ENCODE data around the gene ADRA2A. TPM values are rescaled to one million over a fixed set of nuclear protein-coding genes. Genes with fewer than 3 reads are reported as not detected.
A peak's percentile ranks its signal among the peaks of the same experiment; 100 is the strongest.

Gene ADRA2A
- total RNA-seq, 2 donors from 2014 or later, result 11.2 to 24.3 TPM

DNA sequence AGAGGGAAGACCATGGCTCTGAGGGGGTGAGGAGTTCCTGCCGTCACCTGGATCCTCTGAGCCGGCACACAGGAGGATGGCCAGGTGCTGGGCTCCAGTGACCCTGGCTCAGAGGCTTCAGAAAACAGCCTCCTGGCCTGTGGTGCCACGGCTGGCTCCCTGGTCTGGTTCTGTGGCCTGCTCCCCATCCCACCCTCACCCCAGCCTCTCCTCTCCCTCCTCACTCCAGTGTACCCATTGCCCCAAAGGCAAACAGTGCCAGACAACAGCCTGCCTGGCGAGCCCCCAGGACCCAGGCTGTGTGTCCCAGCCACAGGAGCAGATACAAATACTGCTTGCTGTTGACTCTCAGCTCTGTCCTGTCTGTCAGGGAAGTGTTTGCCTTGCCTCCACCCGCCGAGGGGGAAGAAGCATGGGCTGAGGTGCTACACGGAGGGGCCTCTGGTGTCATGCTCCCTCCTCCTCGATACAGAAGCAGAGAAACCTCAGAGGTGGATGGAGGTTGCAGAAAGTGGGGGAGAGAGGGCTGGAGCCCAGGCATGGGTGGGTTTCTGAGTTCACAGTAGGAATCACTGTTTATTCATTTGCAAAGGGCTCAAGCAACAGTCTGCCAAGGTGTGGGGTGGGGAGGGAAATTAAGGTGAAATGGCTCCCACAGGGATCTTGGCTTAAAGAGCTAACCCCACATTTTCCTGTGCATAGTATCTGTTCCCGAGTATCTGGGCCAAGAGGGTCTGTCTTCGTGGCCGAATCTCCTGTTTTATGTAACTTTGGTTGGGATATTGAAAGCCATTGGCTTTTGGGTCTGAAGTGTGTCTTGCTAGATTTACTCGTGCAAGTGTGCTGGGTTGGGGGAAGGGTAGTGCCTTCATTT lies 5.5 kb downstream of the ADRA2A start:
- ATAC-seq (no peak), DNase-seq (no peak)
- intact Hi-C loops (cut with DNase I, micrococcal nuclease), result no loop called here

DNA sequence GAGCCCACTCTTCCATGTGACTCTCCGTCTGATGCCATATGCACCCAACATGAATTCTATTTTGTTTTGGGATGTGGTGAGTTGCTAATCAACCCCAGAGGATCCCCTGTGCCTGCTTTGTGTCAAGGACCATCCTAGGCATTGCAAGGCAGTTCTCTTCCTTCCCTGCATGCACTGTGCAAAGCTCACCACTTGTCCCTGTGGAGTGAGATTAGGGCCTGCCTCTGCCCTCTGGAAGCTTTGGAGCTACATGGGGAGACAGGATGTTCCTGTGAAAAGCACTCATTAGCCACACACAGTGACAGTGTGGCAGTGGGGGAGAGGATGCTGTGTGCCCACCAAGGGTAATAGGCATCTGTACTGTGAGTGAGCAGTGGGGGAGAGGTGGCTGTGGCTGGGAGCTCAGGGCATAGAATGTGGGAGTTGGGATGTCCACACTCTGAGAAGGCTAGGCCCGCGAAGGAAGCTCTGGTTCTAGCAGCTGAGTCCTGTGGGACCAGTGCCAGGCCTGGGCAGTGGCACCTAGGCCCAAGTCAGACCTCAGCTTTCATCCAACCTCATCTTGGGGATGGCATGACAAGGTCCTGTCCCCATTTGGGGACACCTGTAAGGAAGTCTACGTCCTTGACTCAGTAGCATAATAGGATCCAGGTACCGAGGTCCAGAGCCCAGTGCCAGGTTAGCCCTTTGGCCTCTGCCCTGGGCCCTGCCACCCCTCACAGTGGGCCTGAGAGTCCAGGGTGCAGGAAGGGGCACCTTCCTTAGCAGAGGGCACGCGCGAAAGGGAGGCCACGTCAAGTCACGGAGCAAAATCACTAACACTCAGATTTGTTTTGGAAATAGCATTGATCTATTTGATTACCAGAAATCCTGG lies 6.6 kb downstream of the ADRA2A start:
- intact Hi-C loops (cut with DNase I, micrococcal nuclease), result no loop called here
- DNase-seq, result peak in 1 of 2 donors; percentile 17
- ATAC-seq, result no peak

DNA sequence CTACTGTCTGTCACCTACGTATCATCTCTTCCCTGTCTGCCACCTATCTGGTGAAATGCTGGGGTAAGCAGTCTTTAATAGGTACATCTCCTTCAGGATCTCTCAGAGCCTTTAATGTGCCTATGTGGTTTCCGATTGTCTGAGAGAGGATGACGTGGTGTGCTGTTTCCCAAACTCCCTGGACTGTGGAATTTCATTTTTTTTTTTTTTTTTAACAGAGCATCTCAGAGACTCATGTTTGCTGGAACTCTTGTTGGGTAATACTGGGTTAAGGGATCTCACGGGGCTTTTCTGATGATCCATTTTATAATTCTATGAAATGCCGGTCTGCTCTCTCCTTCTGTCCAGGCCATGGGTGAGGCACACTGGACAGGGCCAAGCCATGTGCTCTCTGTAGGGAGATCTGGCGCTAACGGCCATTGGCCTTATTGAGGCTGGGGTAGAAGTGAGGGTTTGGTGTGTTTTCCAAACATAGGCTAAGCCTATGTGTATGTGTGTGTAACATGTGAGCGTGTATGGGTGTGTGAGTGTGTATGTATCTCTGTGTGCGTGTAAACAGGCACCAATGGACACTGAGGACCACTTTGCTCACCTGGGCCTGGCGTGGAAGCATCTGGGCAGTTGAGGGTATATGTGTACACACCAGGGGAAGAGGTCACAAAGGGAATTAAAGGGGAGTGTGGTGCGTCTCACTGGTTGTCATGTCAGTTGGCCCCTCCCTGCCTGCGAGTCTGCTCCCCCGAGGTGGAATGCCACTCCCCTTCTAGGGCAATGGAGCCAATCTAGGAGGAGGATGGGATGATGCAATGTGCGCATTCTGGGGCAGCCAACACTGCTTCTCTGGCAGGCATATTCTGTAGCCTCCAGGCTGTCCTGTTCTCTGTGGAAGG lies 7.8 kb downstream of the ADRA2A start:
- ATAC-seq (no peak), DNase-seq (no peak)
- intact Hi-C loops (cut with DNase I, micrococcal nuclease), result no loop called here

DNA sequence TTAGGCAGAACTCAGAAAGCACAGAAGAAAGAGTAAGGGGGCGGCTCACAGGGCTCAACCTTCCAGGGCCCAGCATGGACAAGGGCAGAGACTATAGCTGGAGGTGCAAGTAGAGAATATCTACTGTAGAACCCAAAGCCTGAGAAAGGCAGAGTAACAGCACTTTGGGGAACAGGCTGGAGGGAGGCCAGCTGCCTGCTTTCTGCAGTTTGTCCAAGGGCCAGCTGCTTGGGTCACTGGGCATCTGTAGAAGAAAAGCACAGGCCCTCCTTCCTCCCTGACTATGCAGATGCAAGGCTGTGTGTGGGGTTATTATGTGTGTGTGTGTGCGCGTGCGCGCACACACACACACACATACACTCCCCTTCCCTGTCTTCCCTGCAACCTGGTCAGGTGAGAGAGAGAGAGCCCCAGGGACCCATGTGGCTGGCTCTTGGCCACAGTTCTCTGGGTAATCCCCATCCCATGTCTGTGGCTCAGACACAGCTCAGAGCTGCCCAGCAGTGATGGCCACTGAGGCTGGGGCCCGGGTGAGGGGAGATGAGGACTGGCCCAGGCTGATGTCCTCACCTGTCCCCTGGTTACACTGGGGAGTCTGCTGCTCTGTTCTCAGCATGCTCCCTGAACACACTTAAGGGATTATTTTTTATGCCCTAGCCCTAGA lies 9.0 kb downstream of the ADRA2A start:
- intact Hi-C loops (cut with DNase I, micrococcal nuclease), result no loop called here
- no peak for DNase-seq
- no peak for ATAC-seq

DNA sequence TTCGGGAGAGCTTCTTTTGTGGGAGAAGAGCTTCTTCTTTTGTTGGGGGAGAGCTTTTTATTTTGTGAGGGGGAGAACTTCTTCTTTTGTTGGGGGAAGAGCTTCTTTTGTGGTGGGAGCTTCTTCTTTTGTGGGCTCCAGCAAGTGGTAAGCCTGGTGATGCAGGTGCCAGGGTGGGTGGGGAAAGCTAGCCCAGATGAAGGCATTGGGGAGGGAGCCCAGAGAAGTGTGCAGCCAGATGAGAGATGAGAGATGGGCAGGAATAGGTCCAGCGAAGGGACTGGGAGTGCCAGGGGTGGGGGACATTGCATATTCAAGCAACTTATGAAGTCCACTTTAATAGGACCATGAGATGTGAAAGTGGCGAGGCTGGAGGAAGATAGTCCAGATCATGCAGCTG lies 9.7 kb downstream of the ADRA2A start:
- no peak for ATAC-seq
- no peak for DNase-seq
- intact Hi-C loops (cut with DNase I, micrococcal nuclease), result no loop called here

DNA sequence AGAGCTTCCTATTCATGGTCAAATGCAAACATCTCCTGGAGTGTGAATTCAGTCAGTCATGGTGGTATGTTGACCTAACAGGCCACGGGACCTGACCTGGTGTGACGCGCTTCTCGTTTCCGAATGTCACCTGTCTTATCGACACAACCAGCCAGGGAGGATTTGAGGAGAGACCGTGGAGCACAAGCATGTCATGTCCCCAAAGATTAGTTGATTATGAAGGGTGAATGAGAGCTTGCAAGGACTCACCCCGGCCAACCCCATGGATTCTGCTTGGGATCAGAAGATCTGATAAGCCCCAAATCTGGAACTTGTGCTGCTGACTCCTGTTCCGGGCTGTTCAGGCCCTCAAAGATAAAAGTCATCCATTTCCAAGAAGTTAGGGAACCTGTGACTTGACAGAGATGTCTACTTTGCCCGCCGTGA lies 10.5 kb downstream of the ADRA2A start:
- DNase-seq, result no peak
- ATAC-seq, result no peak
- intact Hi-C loops (cut with DNase I, micrococcal nuclease), result no loop called here

DNA sequence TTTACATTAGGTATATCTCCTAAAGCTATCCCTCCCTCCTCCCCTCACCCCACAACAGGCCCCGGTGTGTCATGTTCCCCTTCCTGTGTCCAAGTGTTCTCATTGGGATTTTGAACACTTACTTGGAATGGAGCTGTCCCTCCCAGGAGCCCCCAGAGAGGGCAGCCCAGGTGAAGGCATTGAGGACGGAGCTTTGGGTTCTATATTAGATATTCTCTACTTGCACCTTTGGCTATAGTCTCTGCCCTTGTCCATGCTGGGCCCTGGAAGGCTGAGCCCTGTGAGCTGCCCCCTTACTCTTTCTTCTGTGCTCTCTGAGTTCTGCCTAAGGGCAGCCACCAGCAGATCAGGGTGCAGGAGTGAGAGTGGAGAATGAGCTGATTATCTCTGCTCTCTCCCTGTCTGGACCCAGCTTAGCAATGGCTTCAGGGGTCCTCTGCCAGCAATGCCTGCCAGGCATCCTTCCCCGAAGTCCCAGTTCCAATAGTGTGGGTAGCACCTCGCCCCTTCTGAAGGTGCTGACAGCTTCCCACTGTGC lies 11.2 kb downstream of the ADRA2A start:
- ATAC-seq (no peak), DNase-seq (no peak)
- intact Hi-C loops (cut with DNase I, micrococcal nuclease), result no loop called here

DNA sequence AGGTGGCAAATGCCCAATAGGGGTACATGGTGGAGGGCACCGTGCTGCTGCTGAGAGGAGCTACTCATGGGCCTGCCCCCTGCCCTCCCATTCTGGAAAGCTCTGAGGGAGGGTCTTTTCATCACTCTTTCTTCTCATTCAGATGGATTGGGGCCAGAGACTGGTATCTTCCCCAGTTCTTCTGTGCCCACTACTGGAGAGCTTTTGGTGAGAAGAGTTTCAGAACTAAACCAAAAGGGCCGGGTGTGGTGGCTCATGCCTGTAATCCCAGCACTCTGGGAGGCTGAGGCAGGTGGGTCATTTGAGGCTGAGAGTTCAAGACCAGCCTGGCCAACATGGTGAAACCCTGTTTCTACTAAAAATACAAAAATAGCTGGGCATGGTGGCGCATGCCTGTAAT lies 12.5 kb downstream of the ADRA2A start:
- ATAC-seq (no peak), DNase-seq (no peak)
- intact Hi-C loops (cut with DNase I, micrococcal nuclease), result no loop called here

DNA sequence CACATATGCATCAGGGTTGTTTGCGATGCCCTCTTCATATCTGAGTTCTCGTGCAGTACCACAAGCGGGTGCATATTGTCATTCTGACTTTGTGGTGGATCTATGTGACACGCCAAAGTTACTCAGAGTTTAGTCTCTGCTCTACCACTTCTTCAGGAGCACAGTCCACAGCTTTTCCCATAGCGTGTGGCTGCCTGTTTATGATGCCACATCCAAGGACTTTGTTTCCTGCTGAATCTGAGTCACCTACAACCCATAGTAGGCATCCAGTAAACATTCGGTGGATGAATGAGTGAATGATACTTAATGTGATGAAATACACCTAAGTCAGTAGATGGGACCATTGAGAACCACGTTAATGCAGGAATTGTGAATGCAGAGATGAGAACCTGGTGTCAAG lies 15.0 kb downstream of the ADRA2A start:
- intact Hi-C loops (cut with DNase I, micrococcal nuclease), result no loop called here
- ATAC-seq (peak; percentile 45), DNase-seq (no peak)

DNA sequence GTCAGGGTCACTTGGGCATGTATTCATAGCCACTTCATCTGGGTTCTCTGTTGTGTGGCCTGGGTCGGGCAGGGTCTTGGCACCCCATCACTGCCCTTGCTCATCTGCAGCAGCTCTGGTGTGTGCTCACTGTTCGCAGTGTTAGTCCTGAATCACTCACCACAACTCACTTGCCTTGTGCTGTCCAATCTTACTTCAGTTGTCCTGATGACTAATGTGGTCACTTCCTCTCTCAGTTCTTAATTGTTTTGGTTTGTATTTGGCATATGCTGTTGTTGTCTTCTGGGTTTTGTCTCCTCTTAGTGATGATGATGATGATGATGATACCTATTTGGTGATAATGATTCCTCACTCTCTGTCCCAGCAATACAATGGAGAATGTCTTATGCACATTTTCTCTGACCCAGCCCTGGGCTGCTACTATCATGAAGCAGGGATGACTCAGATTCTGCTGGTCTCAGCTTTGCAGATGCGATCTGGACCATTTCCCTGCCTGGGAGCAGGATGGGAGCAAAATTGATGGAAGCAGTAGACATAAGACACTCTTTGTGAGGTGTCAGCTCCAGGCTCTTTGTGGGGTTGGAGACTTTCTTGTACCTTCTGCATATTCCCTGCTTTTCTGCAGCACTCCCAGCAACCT lies 17.0 kb downstream of the ADRA2A start:
- DNase-seq (no peak), ATAC-seq (no peak)
- intact Hi-C loops (cut with DNase I, micrococcal nuclease), result no loop called here

DNA sequence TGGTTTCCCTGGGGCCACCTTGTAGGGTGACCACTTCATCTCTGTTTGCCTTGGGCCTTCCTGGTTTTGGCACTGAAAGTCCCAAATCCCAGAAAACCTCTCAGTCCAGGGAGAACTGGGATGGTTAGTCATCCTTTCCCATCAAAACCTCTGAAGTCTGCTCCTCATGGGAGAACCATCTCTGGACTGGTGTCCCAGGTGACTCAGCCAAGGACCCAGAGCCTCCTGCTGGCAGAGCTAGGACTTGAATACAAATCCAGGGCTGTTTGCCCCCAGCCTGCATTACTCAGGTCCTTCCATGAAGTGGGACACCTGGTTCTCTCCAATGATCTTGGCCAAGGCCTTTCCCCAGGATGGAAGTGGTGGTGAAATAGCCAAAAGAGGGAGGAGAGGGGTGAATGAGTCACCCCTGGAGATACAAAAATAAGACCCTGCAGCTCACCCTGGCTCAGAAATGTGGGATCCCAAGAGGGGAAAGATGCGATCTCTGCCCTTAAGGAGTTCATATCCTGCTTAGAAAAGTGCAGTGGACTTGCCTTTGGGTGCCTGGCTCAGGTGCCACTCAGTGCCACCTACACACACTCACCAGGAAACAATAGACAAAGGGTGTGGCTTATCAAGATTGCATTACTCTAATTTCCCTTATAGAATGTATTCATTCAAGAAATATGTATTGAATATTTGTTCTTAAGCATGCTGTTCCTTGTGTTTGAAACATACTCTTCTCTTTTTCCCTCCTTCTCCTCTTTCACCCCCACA lies 22.0 kb downstream of the ADRA2A start:
- DNase-seq (no peak), ATAC-seq (peak; percentile 78)
- intact Hi-C loops (cut with DNase I, micrococcal nuclease), result no loop called here

DNA sequence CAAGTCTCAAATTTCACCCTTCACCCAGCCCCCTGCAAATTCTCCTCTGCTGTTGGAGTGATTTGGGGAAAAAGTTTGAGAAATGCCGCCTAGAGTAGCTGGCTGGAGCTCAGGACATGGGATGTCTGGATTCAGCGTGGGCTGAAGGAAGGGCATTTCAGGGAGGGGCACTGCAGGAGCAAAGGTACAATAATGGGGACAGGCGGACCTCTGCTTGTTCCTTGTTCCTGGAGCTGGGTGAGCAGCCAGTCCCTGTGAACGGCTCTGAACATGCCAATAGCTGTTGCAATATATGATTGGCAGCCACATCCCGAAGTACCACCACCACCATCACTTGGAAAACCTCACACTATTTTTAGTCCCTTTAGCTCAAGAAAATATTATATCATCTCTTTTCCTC lies 23.4 kb downstream of the ADRA2A start:
- peak; percentile 47 to 75 for DNase-seq
- ATAC-seq, result peak; percentile 81
- intact Hi-C loops (cut with DNase I, micrococcal nuclease), result no loop called here

DNA sequence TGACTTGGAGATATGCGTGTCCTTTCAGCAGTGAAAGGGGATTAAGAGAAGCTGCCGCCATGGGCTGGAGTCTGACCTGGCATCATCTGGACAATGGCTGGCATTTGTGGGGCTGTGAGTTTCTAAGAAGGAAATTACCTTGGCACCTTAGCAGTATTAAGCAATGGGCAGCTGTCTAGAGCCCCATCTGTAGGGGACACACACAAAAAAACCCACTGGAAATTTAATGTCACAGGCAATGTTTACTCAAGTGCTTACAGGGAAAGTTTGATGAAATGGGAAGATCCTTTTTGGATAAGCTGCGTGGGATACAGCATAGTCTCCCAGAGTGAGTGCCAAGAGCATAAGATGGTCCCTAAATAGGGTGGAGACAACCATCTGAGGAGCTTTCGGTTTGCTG lies 25.0 kb downstream of the ADRA2A start:
- intact Hi-C loops (cut with DNase I, micrococcal nuclease), result no loop called here
- DNase-seq (no peak), ATAC-seq (no peak)

DNA sequence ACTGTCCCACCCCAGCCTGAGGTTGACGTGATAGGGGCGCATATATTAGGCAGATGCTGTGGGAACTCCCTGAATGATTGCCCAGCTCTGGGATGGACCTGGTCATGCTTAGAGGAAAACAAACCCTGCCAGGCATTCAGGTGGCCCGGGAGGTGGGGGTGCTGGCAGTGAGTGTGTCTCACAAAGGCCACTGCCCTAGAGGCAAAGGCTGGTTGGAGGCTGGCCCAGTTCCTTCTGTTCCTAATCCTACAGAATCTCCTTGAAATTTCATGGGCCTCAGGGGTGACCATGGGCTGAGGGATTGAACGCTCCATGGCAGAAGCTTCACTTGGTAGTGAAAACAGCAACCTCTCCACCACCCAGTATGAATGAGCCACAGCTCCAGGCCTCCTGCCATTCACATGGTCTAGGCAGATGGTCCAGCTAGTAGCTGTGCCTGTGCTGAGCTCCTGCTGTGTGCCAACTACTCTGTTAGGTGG lies 25.6 kb downstream of the ADRA2A start:
- intact Hi-C loops (cut with DNase I, micrococcal nuclease), result no loop called here
- ATAC-seq, result no peak
- no peak for DNase-seq

DNA sequence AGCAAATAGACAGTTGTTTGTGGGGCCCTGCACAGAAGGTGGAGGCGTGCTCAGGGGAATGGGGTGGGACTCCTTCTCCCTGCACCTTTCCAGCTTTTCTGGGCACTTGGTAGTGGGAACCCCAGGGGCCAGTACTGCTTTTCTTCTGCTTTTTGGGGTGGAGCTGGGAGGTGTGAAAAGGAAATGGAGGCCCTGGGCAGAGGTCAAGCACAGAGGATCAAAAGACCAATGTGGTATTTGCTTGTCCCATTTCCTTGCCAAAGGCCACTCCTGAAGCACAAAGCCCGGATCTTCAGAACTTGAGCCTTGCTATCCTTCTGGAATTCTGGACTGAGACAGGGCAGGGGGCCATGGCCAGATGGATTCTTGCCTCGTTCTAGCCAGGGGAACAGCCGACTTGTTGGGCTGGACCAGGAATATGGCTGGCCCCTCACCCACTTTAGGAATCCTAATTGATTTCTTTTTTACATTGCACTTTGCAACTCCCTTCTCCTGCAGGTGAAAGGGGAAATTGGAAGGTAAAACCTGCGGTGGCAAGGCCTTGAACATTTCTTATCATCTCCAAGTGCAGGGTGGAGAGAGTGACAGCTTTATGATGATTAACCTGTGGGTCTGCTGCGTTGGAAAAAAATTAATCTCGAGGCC lies 26.5 kb downstream of the ADRA2A start:
- intact Hi-C loops (cut with DNase I, micrococcal nuclease), result no loop called here
- DNase-seq (peak in 1 of 2 donors; percentile 34), ATAC-seq (peak; percentile 68)

DNA sequence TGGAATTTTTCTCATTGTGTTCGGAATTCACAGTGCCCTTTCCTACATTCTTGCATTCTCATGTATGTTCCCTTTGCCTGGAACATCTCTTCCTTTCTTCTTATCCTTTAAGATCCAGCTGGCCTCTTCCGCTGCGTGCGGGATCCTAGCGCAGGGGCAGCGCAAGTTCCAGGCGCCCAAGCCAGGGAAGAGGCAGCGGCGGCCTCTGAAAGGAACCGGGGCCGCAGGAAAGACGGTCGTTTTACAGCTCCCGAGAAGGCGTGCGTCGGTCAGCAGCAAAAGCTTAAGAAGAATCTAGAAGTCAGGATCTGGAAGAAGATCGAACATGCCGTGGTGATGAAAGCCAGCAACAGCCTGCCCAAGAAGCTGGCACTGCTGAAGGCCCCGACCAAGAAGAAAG lies 28.0 kb downstream of the ADRA2A start:
- ATAC-seq (no peak), DNase-seq (no peak)
- intact Hi-C loops (cut with DNase I, micrococcal nuclease), result no loop called here

DNA sequence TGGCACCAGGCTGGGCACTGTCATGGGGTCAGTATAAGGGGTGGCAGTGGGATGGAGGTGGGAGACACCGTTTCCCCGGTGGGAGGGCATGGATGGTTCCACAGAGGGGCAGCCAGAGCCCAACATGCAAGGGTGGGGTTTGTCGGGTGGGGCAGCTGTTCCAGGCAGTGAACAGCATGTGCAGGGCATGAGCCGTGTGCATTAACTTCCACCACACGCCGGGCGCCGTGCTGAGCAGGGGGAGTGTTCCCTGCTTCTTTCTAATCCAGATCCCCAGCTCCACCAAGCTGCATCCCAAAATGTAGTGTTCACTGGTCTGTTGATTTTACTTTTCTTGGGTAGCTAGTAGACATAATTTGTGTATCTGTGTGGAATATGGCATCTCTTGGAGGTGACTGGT lies 29.3 kb downstream of the ADRA2A start:
- intact Hi-C loops (cut with DNase I, micrococcal nuclease), result no loop called here
- DNase-seq, result no peak
- ATAC-seq, result no peak
